ENCODE data around the gene CERS2. TPM values are rescaled to one million over a fixed set of nuclear protein-coding genes. Genes with fewer than 3 reads are reported as not detected.

CERS2 gene
- total and polyA plus RNA-seq, 2 of the 4 experiments (the other 2 are of a cell fraction) = 118 to 127 TPM

GRCh38 chr1:150925080-150925479 lies 49.6 kb downstream of the CERS2 start:
- H3K23ac ChIP-seq (ENCODE audit: low read depth, low read length) = no peak overlapping the region
- no peak overlapping the region for H2AFZ ChIP-seq (replicated peaks; ENCODE audit: low read length, poor library complexity)
- no TSS peak for BruUV-seq (replicated peaks)
- no peaks in the 10 kb centered on the region for H3K27me3 ChIP-seq (ENCODE audit: control insufficient read depth, insufficient read depth, low read length)
- no peak overlapping the region for H2BK15ac ChIP-seq (ENCODE audit: low read depth, low read length)
- H2AK9ac ChIP-seq (replicated peaks; ENCODE audit: low read depth, low read length, poor library complexity) = no peak overlapping the region
- no CpG with 5 or more reads among the region's 23 CpGs for WGBS, 2 experiments (ENCODE audit: extremely low coverage in 2 of 2, insufficient read length in 1 of 2)
- H2AK5ac ChIP-seq (ENCODE audit: low read depth, low read length) = no peak overlapping the region
- no peak overlapping the region for H3K14ac ChIP-seq (replicated peaks; ENCODE audit: low read depth, low read length)
- 0 out of 2 replicates have a peak, but pooled peaks cover 3% of the 10 kb centered on the region for H3K9me1 ChIP-seq (ENCODE audit: insufficient read depth, low read length)
- H3K4me2 ChIP-seq (ENCODE audit: low read depth, low read length) = no peak overlapping the region
- no peak overlapping the region for H3K27ac ChIP-seq (ENCODE audit: insufficient read depth, low read length)
- no peak overlapping the region for H3K9ac ChIP-seq (ENCODE audit: low read depth, low read length)
- H2BK5ac ChIP-seq (ENCODE audit: low read depth, low read length, poor library complexity, severe bottlenecking) = no peak overlapping the region
- H3K18ac ChIP-seq (ENCODE audit: low read depth, low read length) = no peak overlapping the region
- H3K9me3 ChIP-seq (ENCODE audit: control insufficient read depth, insufficient read depth, low read length) = no peaks in the 10 kb centered on the region
- no peaks in the 10 kb centered on the region for H4K20me1 ChIP-seq (ENCODE audit: insufficient read depth, low read length)
- H3K4me3 ChIP-seq (ENCODE audit: insufficient read depth, low read depth, low read length) = no peak overlapping the region
- peaks cover 12 to 20% of the 10 kb centered on the region in 2 experiments for H3K79me1 ChIP-seq (ENCODE audit: low read depth in 1 of 2, low read length in 2 of 2)
- ATAC-seq (ENCODE audit: low read depth) = no peak
- no peak overlapping the region for H3K56ac ChIP-seq (ENCODE audit: extremely low read depth, insufficient read depth, low read length)
- H4K8ac ChIP-seq (ENCODE audit: low read depth in 2 of 2, low read length in 2 of 2) = peak overlapping the region in 1 of 2 experiments; percentile 82; a peak in 1 of 4 replicates
- H3K4ac ChIP-seq (ENCODE audit: low read depth, low read length) = no peak overlapping the region
- intact Hi-C loops (cut with micrococcal nuclease) (no loop called here), dilution Hi-C loops (cut with HindIII; ENCODE audit: low sequenced_read_pairs, unreplicated experiment) (no loop called here), in situ Hi-C loops (cut with MboI; ENCODE audit: low sequenced_read_pairs) (no loop called here)
- TF ChIP-seq NFE2L2 (IDR thresholded peaks at IDR 0.05; ENCODE audit: low read depth, low read length) = no peak
- no peak for TF ChIP-seq RAD21 (IDR thresholded peaks at IDR 0.05; ENCODE audit: low read length)
- no peak for TF ChIP-seq MXI1 (IDR thresholded peaks at IDR 0.05; ENCODE audit: borderline replicate concordance, low read depth, low read length)
- no peak for TF ChIP-seq MAFK (IDR thresholded peaks at IDR 0.05; ENCODE audit: low read depth, low read length)
- TF ChIP-seq USF2 (IDR thresholded peaks at IDR 0.05; ENCODE audit: low read depth, low read length) = no peak
- TF ChIP-seq CEBPB (IDR thresholded peaks at IDR 0.05; ENCODE audit: low read depth, low read length) = no peak
- TF ChIP-seq BHLHE40 (IDR thresholded peaks at IDR 0.05; ENCODE audit: low read depth, low read length) = no peak
- TF ChIP-seq RCOR1 (IDR thresholded peaks at IDR 0.05; ENCODE audit: insufficient replicate concordance, low read length) = no peak
- no peak for TF ChIP-seq SMC3 (IDR thresholded peaks at IDR 0.05; ENCODE audit: low read depth, low read length)
- no peak overlapping the region for H2BK20ac ChIP-seq (ENCODE audit: low read depth, low read length)
- ChIA-PET POLR2A (ENCODE audit: unreplicated experiment) (no interaction called here), CTCF (no interaction called here)
- peaks cover 2% of the 10 kb centered on the region; the same call in 1 of the 2 replicates for H3K4me1 ChIP-seq (ENCODE audit: control insufficient read depth, insufficient read depth, low read length)
- H3K36me3 ChIP-seq (ENCODE audit: control insufficient read depth, insufficient read depth, low read length) = peaks cover 13% of the 10 kb centered on the region
- DNase-seq = no peak
- no peak overlapping the region for H2BK120ac ChIP-seq (ENCODE audit: low read depth, low read length)
- H4K5ac ChIP-seq (ENCODE audit: low read depth, low read length) = no peak overlapping the region
- H4K91ac ChIP-seq (ENCODE audit: insufficient read depth, low read depth, low read length) = no peak overlapping the region
